DMS53 treated with DMSO at 0.1 percent for 48 hours (cell line): ENCODE data around the gene CCDC38.
A peak's percentile ranks its signal among the peaks of the same experiment; 100 is the strongest.
"Not testable (repeated sequence)": the region's sequence is repeated elsewhere in the genome, so short reads cannot be mapped to it uniquely, and the experiment has no call there.

Experiments used
- DNase-seq: peaks from one replicate; lab custom pipeline; 2025; ENCODE audit not compliant: unreplicated experiment; lab: John Stamatoyannopoulos, UW

The CCDC38 gene

GRCh38 chr12:95942524-95943329 is at the start of gene CCDC38:
Gene CCDC38 (minus strand): TSS chr12:95942614. CDS start chr12:95936509, 6,105 bp downstream.
- peak; percentile 64 for DNase-seq

GRCh38 chr12:95990136-95990535 is 47.7 kb upstream of the CCDC38 start:
- DNase-seq: no peak

- no peak for DNase-seq
Observed at GRCh38 chr12:95989504-95990123, 47.2 kb upstream of the CCDC38 start.

- no peak for DNase-seq
Observed at GRCh38 chr12:95988506-95989275, 46.3 kb upstream of the CCDC38 start.

GRCh38 chr12:95986635-95987570 is 44.5 kb upstream of the CCDC38 start:
- no peak for DNase-seq

GRCh38 chr12:95984682-95985081 is 42.3 kb upstream of the CCDC38 start:
- DNase-seq: no peak

GRCh38 chr12:95982602-95983001 is 40.2 kb upstream of the CCDC38 start:
- no peak for DNase-seq

- no peak for DNase-seq
Observed at GRCh38 chr12:95980437-95980836, 38.0 kb upstream of the CCDC38 start.

- no peak for DNase-seq
Observed at GRCh38 chr12:95978774-95979173, 36.4 kb upstream of the CCDC38 start.

- no peak for DNase-seq
Observed at GRCh38 chr12:95978351-95978750, 35.9 kb upstream of the CCDC38 start.

- DNase-seq: no peak
Observed at GRCh38 chr12:95977764-95978305, 35.4 kb upstream of the CCDC38 start.

GRCh38 chr12:95976416-95976832 is 34.0 kb upstream of the CCDC38 start:
- DNase-seq: no peak

- no peak for DNase-seq
Observed at GRCh38 chr12:95975491-95975890, 33.1 kb upstream of the CCDC38 start.

GRCh38 chr12:95974358-95974757 is 31.9 kb upstream of the CCDC38 start:
- no peak for DNase-seq

- no peak for DNase-seq
Observed at GRCh38 chr12:95972832-95973456, 30.5 kb upstream of the CCDC38 start.

- no peak for DNase-seq
Observed at GRCh38 chr12:95970905-95971304, 28.5 kb upstream of the CCDC38 start.

GRCh38 chr12:95969116-95969515 is 26.7 kb upstream of the CCDC38 start:
- DNase-seq: not testable (repeated sequence)

GRCh38 chr12:95967301-95967700 is 24.9 kb upstream of the CCDC38 start:
- DNase-seq: no peak

GRCh38 chr12:95966287-95966870 is 24.0 kb upstream of the CCDC38 start:
- DNase-seq: no peak

GRCh38 chr12:95963096-95963495 is 20.7 kb upstream of the CCDC38 start:
- DNase-seq: no peak
